GM21529 (cell line): ENCODE results near the gene DLGAP1.

Experiments
- ATAC-seq: cut with Tn5 transposase; IDR thresholded peaks from one replicate; pipeline ENCODE4 v1.9.1; 2021; ENCODE audit not compliant: unreplicated experiment

The DLGAP1 gene

GRCh38 chr18:3675446-3675845, 779.7 kb downstream of the DLGAP1 start:
- no peak for ATAC-seq

GRCh38 chr18:3671176-3671575, 783.9 kb downstream of the DLGAP1 start:
- ATAC-seq = no peak

GRCh38 chr18:3669376-3669775, 785.7 kb downstream of the DLGAP1 start:
- no peak for ATAC-seq

GRCh38 chr18:3667255-3668137, 787.6 kb downstream of the DLGAP1 start:
- no peak for ATAC-seq

- no peak for ATAC-seq
These were observed 788.4 kb downstream of the DLGAP1 start for GRCh38 chr18:3666526-3667254.

GRCh38 chr18:3665780-3666525, 789.2 kb downstream of the DLGAP1 start:
- no peak for ATAC-seq

GRCh38 chr18:3665204-3665603, 789.9 kb downstream of the DLGAP1 start:
- ATAC-seq = no peak

- no peak for ATAC-seq
These were observed 790.4 kb downstream of the DLGAP1 start for GRCh38 chr18:3664563-3665178.

GRCh38 chr18:3663870-3664512, 791.1 kb downstream of the DLGAP1 start:
- no peak for ATAC-seq

GRCh38 chr18:3661989-3662388, 793.1 kb downstream of the DLGAP1 start:
- no peak for ATAC-seq

GRCh38 chr18:3660739-3661515, 794.2 kb downstream of the DLGAP1 start:
- no peak for ATAC-seq

GRCh38 chr18:3658529-3658928, 796.6 kb downstream of the DLGAP1 start:
- ATAC-seq = no peak

- no peak for ATAC-seq
These were observed 799.7 kb downstream of the DLGAP1 start for GRCh38 chr18:3655254-3656050.

- ATAC-seq = no peak
These were observed 800.5 kb downstream of the DLGAP1 start for GRCh38 chr18:3654442-3655253.

GRCh38 chr18:3653851-3654441, 801.2 kb downstream of the DLGAP1 start:
- ATAC-seq = no peak

GRCh38 chr18:3653263-3653850, 801.8 kb downstream of the DLGAP1 start:
- ATAC-seq = no peak
